K562 (cell line): Measurements from ENCODE around the gene RNH1.

Experiments used
- DIDO1 ChIP-seq: fragments of 450-650 bp; IDR thresholded peaks from 2 replicates; pipeline ENCODE4 v1.6.1; 2016; ENCODE audit warnings: low read depth, missing biosample characterization, missing genetic modification characterization
- GTF3C2 ChIP-seq: IDR thresholded peaks from 3 replicates; pipeline ENCODE4 v1.6.1; 2011; ENCODE audit warnings: borderline replicate concordance, mild to moderate bottlenecking, moderate library complexity; ENCODE audit not compliant: insufficient read length; ENCODE audit errors: extremely low read depth
- SMARCA5 ChIP-seq: fragments of 450-650 bp; IDR thresholded peaks from 2 replicates; pipeline ENCODE4 v1.6.1; 2016
- YY1 ChIP-seq, 3 experiments: IDR thresholded peaks; 2 replicates each; pipeline ENCODE4 v1.6.1; 2011; ENCODE audit warnings: low read length in 2 of 3, mild to moderate bottlenecking in 2 of 3, moderate library complexity in 2 of 3, borderline replicate concordance in 1 of 3, control low read depth in 1 of 3, low read depth in 1 of 3; ENCODE audit not compliant: insufficient read depth in 3 of 3, insufficient replicate concordance in 2 of 3, control insufficient read depth in 1 of 3, insufficient read length in 1 of 3; ENCODE audit errors: extremely low read depth in 1 of 3
- TF ChIP-seq, protein P1 (sequence below): sonication (generic); formaldehyde crosslinking; IDR thresholded peaks from 2 replicates; pipeline ENCODE4 v1.8.1; 2023; ENCODE audit warnings: mild to moderate bottlenecking, missing genetic modification reagents

DNA sequence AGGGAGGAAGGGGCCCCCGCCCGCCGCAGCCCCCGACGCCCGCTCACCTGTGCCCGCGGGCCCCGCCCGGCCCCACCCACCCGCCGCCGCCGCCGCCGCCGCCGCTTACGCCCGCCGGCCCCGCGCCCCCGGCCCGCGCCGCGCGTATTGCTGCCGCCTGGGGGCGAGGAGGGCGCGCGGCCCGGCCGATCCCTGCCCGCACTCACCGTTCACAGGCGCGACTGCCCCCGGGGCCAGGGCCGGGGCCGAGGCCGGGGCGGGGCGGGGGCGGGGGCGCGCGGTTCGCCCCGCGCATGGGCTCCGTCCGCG lies 28.1 kb upstream of the RNH1 start:
- TF ChIP-seq SMARCA5 (no peak), DIDO1 (tag) (no peak), GTF3C2 (no peak), YY1 (IDR thresholded peaks at IDR 0.05; ENCODE audit: borderline replicate concordance in 1 of 3, control insufficient read depth in 1 of 3, extremely low read depth in 1 of 3, insufficient read depth in 3 of 3, insufficient read length in 1 of 3, insufficient replicate concordance in 2 of 3, low read depth in 1 of 3, low read length in 2 of 3) (no peak)
- TF ChIP-seq, protein P1, sequence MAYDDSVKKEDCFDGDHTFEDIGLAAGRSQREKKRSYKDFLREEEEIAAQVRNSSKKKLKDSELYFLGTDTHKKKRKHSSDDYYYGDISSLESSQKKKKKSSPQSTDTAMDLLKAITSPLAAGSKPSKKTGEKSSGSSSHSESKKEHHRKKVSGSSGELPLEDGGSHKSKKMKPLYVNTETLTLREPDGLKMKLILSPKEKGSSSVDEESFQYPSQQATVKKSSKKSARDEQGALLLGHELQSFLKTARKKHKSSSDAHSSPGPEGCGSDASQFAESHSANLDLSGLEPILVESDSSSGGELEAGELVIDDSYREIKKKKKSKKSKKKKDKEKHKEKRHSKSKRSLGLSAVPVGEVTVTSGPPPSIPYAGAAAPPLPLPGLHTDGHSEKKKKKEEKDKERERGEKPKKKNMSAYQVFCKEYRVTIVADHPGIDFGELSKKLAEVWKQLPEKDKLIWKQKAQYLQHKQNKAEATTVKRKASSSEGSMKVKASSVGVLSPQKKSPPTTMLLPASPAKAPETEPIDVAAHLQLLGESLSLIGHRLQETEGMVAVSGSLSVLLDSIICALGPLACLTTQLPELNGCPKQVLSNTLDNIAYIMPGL (CRISPR knock-in tag): no peak
